Measurements from ENCODE around the gene KCND3. TPM values are rescaled to one million over a fixed set of nuclear protein-coding genes. Genes with fewer than 3 reads are reported as not detected.

KCND3 gene
- polyA plus RNA-seq, 1 donor from 2014 or later: 7.8 TPM

GRCh38 chr1:111862599-111862998, 126.9 kb downstream of the KCND3 start:
- H3K27me3 ChIP-seq (ENCODE audit: insufficient read depth, low read depth, low read length): no peaks in the 10 kb centered on the region

DNA sequence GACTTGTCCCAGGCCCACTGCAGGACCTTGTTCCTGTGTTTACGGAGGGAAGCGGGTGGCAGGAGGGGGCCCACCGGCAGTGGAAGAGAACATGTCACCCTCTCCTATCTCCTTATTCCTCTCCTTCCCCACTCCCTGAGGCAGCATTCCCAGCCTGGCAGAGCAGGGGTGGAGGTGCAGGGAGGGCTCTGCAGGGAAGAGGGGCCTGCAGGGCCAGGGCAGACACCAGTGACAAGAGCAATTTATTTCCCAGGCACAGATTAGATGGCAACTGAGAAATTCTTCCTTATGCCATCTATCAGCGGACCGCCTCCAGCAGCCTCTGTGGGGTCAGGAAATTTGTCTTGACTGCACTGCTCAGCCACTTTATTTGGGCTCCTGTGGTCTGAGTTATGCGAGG, 127.9 kb downstream of the KCND3 start:
- no peaks in the 10 kb centered on the region for H3K9me3 ChIP-seq (ENCODE audit: low read length)
- no peaks in the 10 kb centered on the region for H4K20me1 ChIP-seq (ENCODE audit: insufficient read depth)
- no peak overlapping the region for H3K27ac ChIP-seq (ENCODE audit: low read length)
- no peaks in the 10 kb centered on the region for H3K36me3 ChIP-seq (ENCODE audit: insufficient read depth, low read length)
- H3K79me2 ChIP-seq (replicated peaks; ENCODE audit: insufficient read depth, low read length): no peaks in the 10 kb centered on the region
- H3K9me2 ChIP-seq (ENCODE audit: insufficient read depth, low read length): no peaks in the 10 kb centered on the region
- TF ChIP-seq MXI1 (conservative IDR thresholded peaks at IDR 0.05; ENCODE audit: poor library complexity, severe bottlenecking) (no peak), RAD21 (conservative IDR thresholded peaks at IDR 0.05) (no peak), POLR2AphosphoS5 (IDR thresholded peaks at IDR 0.05) (no peak), EP300 (conservative IDR thresholded peaks at IDR 0.05; ENCODE audit: poor library complexity, severe bottlenecking) (no peak), EZH2 (IDR thresholded peaks at IDR 0.05; ENCODE audit: borderline replicate concordance, insufficient read depth, low read length, poor library complexity, severe bottlenecking) (no peak), TAF1 (IDR thresholded peaks at IDR 0.05; ENCODE audit: low read depth) (no peak), SMC3 (conservative IDR thresholded peaks at IDR 0.05; ENCODE audit: poor library complexity) (no peak)
- TF ChIP-seq, protein P1, sequence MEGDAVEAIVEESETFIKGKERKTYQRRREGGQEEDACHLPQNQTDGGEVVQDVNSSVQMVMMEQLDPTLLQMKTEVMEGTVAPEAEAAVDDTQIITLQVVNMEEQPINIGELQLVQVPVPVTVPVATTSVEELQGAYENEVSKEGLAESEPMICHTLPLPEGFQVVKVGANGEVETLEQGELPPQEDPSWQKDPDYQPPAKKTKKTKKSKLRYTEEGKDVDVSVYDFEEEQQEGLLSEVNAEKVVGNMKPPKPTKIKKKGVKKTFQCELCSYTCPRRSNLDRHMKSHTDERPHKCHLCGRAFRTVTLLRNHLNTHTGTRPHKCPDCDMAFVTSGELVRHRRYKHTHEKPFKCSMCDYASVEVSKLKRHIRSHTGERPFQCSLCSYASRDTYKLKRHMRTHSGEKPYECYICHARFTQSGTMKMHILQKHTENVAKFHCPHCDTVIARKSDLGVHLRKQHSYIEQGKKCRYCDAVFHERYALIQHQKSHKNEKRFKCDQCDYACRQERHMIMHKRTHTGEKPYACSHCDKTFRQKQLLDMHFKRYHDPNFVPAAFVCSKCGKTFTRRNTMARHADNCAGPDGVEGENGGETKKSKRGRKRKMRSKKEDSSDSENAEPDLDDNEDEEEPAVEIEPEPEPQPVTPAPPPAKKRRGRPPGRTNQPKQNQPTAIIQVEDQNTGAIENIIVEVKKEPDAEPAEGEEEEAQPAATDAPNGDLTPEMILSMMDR (IDR thresholded peaks at IDR 0.05; ENCODE audit: poor library complexity, severe bottlenecking): no peak
- TF ChIP-seq, protein P2, sequence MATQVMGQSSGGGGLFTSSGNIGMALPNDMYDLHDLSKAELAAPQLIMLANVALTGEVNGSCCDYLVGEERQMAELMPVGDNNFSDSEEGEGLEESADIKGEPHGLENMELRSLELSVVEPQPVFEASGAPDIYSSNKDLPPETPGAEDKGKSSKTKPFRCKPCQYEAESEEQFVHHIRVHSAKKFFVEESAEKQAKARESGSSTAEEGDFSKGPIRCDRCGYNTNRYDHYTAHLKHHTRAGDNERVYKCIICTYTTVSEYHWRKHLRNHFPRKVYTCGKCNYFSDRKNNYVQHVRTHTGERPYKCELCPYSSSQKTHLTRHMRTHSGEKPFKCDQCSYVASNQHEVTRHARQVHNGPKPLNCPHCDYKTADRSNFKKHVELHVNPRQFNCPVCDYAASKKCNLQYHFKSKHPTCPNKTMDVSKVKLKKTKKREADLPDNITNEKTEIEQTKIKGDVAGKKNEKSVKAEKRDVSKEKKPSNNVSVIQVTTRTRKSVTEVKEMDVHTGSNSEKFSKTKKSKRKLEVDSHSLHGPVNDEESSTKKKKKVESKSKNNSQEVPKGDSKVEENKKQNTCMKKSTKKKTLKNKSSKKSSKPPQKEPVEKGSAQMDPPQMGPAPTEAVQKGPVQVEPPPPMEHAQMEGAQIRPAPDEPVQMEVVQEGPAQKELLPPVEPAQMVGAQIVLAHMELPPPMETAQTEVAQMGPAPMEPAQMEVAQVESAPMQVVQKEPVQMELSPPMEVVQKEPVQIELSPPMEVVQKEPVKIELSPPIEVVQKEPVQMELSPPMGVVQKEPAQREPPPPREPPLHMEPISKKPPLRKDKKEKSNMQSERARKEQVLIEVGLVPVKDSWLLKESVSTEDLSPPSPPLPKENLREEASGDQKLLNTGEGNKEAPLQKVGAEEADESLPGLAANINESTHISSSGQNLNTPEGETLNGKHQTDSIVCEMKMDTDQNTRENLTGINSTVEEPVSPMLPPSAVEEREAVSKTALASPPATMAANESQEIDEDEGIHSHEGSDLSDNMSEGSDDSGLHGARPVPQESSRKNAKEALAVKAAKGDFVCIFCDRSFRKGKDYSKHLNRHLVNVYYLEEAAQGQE (IDR thresholded peaks at IDR 0.05; ENCODE audit: borderline replicate concordance): no peak
- H3K4me2 ChIP-seq (ENCODE audit: low read length): no peak overlapping the region
- no peak overlapping the region for H3K9ac ChIP-seq (ENCODE audit: low read length)
- no peak overlapping the region for H2AFZ ChIP-seq (ENCODE audit: low read depth, low read length)
- H3K27me3 ChIP-seq (ENCODE audit: insufficient read depth, low read depth, low read length): no peaks in the 10 kb centered on the region
- no peaks in the 10 kb centered on the region for H3F3A ChIP-seq (ENCODE audit: insufficient read depth, low read length, poor library complexity, severe bottlenecking)
- H3K4me3 ChIP-seq (ENCODE audit: low read length): no peak overlapping the region

More at GRCh38 chr1:111862599-111862998, 126.9 kb downstream of the KCND3 start:
- Histone ChIP-seq H3K79me2 (replicated peaks; ENCODE audit: insufficient read depth, low read length) (no peaks in the 10 kb centered on the region), H3K9ac (ENCODE audit: low read length) (no peak overlapping the region), H3K9me3 (ENCODE audit: low read length) (no peaks in the 10 kb centered on the region), H3K27ac (ENCODE audit: low read length) (no peak overlapping the region), H3K9me2 (ENCODE audit: insufficient read depth, low read length) (no peaks in the 10 kb centered on the region), H3F3A (ENCODE audit: insufficient read depth, low read length, poor library complexity, severe bottlenecking) (no peaks in the 10 kb centered on the region), H3K36me3 (ENCODE audit: insufficient read depth, low read length) (no peaks in the 10 kb centered on the region), H3K4me2 (ENCODE audit: low read length) (no peak overlapping the region), H3K4me3 (ENCODE audit: low read length) (no peak overlapping the region), H2AFZ (ENCODE audit: low read depth, low read length) (no peak overlapping the region), H4K20me1 (ENCODE audit: insufficient read depth) (no peaks in the 10 kb centered on the region)
- no peak for TF ChIP-seq POLR2AphosphoS5 (IDR thresholded peaks at IDR 0.05)
- TF ChIP-seq EP300 (conservative IDR thresholded peaks at IDR 0.05; ENCODE audit: poor library complexity, severe bottlenecking): no peak
- TF ChIP-seq MXI1 (conservative IDR thresholded peaks at IDR 0.05; ENCODE audit: poor library complexity, severe bottlenecking): no peak
- TF ChIP-seq SMC3 (conservative IDR thresholded peaks at IDR 0.05; ENCODE audit: poor library complexity): no peak
- TF ChIP-seq RAD21 (conservative IDR thresholded peaks at IDR 0.05): no peak
- no peak for TF ChIP-seq TAF1 (IDR thresholded peaks at IDR 0.05; ENCODE audit: low read depth)
- no peak for TF ChIP-seq EZH2 (IDR thresholded peaks at IDR 0.05; ENCODE audit: borderline replicate concordance, insufficient read depth, low read length, poor library complexity, severe bottlenecking)
- TF ChIP-seq, protein P2 (IDR thresholded peaks at IDR 0.05; ENCODE audit: borderline replicate concordance): no peak
- TF ChIP-seq, protein P1 (IDR thresholded peaks at IDR 0.05; ENCODE audit: poor library complexity, severe bottlenecking): no peak
